ENCODE results near the gene FLAD1.

Gene FLAD1

GRCh38 chr1:155000726-155001424 is 17.7 kb downstream of the FLAD1 start (continued):
- peak; percentile 91 for TF ChIP-seq ZNF580 (tag by site-specific recombination; IDR thresholded peaks at IDR 0.05)
- peak; percentile 63; the same call in 1 of the 2 replicates for TF ChIP-seq GLI4 (tag by site-specific recombination; IDR thresholded peaks at IDR 0.05)
- TF ChIP-seq ZNF664 (tag by site-specific recombination; IDR thresholded peaks at IDR 0.05): no peak
- TF ChIP-seq ZBTB48 (tag by site-specific recombination; IDR thresholded peaks at IDR 0.05): peak; percentile 90
- no peak for TF ChIP-seq ZNF670 (tag by site-specific recombination; IDR thresholded peaks at IDR 0.05; ENCODE audit: low read depth)
- peak; percentile 69 for TF ChIP-seq ZBTB11 (tag by site-specific recombination; conservative IDR thresholded peaks at IDR 0.05; ENCODE audit: low read depth)
- no peak for TF ChIP-seq ZNF274 (IDR thresholded peaks at IDR 0.05; ENCODE audit: low read length)
- no peak for TF ChIP-seq ZNF274 (tag by site-specific recombination; IDR thresholded peaks at IDR 0.05; ENCODE audit: borderline replicate concordance)
- TF ChIP-seq REST (tag by site-specific recombination; IDR thresholded peaks at IDR 0.05): no peak; the same call in 1 of the 2 replicates
- TF ChIP-seq ZNF341 (tag by site-specific recombination; IDR thresholded peaks at IDR 0.05; ENCODE audit: low read depth): peak; percentile 87
- no peak for TF ChIP-seq ZNF830 (tag by site-specific recombination; IDR thresholded peaks at IDR 0.05; ENCODE audit: low read depth)
- no peak for TF ChIP-seq ZNF292 (tag by site-specific recombination; IDR thresholded peaks at IDR 0.05; ENCODE audit: borderline replicate concordance, low read depth)
- no peak for TF ChIP-seq ZNF362 (tag by site-specific recombination; IDR thresholded peaks at IDR 0.05)
- TF ChIP-seq KLF1 (tag by site-specific recombination; IDR thresholded peaks at IDR 0.05): peak; percentile 94
- TF ChIP-seq ZNF837 (tag by site-specific recombination; IDR thresholded peaks at IDR 0.05): no peak
- no peak for TF ChIP-seq ZNF174 (tag by site-specific recombination; IDR thresholded peaks at IDR 0.05)
- TF ChIP-seq ZNF2 (tag by site-specific recombination; IDR thresholded peaks at IDR 0.05): peak; percentile 95
- TF ChIP-seq AEBP2 (tag by site-specific recombination; IDR thresholded peaks at IDR 0.05; ENCODE audit: borderline replicate concordance): no peak
- TF ChIP-seq ZNF776 (tag by site-specific recombination; IDR thresholded peaks at IDR 0.05; ENCODE audit: borderline replicate concordance): no peak
- no peak for TF ChIP-seq ZBTB49 (tag by site-specific recombination; IDR thresholded peaks at IDR 0.05; ENCODE audit: low read depth)
- peak; percentile 75; the same call in 1 of the 2 replicates for TF ChIP-seq ZBTB1 (tag by site-specific recombination; IDR thresholded peaks at IDR 0.05)
- TF ChIP-seq ZNF426 (tag by site-specific recombination; IDR thresholded peaks at IDR 0.05): no peak
- peak; percentile 94 for TF ChIP-seq ZNF184 (tag by site-specific recombination; IDR thresholded peaks at IDR 0.05)
- TF ChIP-seq ZNF155 (tag by site-specific recombination; IDR thresholded peaks at IDR 0.05): no peak
- peak; percentile 98 for TF ChIP-seq BCL11A (tag by site-specific recombination; IDR thresholded peaks at IDR 0.05; ENCODE audit: low read depth)
- no peak for TF ChIP-seq ZNF555 (tag by site-specific recombination; conservative IDR thresholded peaks at IDR 0.05)
- no peak for TF ChIP-seq ZNF747 (tag by site-specific recombination; IDR thresholded peaks at IDR 0.05)
- TF ChIP-seq ZNF114 (tag by site-specific recombination; IDR thresholded peaks at IDR 0.05): no peak

Data from HEK293 (cell line).